Measurements from ENCODE around the gene CYBC1.

Gene CYBC1

GRCh38 chr17:82435601-82436583 is 14.7 kb downstream of the CYBC1 start:
- 0 out of 2 replicates have a peak, but pooled peaks cover under 1% of the 10 kb centered on the region for H3F3A ChIP-seq (ENCODE audit: insufficient read depth, low read length)
- no peak overlapping the region for H3K4me2 ChIP-seq (ENCODE audit: low read length)
- H3K27ac ChIP-seq (ENCODE audit: low read depth, low read length, poor library complexity, severe bottlenecking): no peak overlapping the region
- no peak overlapping the region for H2AFZ ChIP-seq (ENCODE audit: low read length)
- H3K4me1 ChIP-seq (ENCODE audit: insufficient read depth, low read length, severe bottlenecking): peaks cover 22% of the 10 kb centered on the region
- peaks cover 16% of the 10 kb centered on the region; the same call in 1 of the 2 replicates for H3K36me3 ChIP-seq (ENCODE audit: insufficient read depth, low read length)
- no peaks in the 10 kb centered on the region for H3K79me2 ChIP-seq (ENCODE audit: insufficient read depth, low read length)
- H3K9me3 ChIP-seq (ENCODE audit: low read length): no peaks in the 10 kb centered on the region
- no peaks in the 10 kb centered on the region for H4K20me1 ChIP-seq (ENCODE audit: insufficient read depth, low read length)
- H3K9ac ChIP-seq (ENCODE audit: low read length): no peak overlapping the region
- TF ChIP-seq CTCF (IDR thresholded peaks at IDR 0.05; ENCODE audit: low read length) (no peak), EZH2 (IDR thresholded peaks at IDR 0.05; ENCODE audit: borderline replicate concordance, low read length) (no peak)
- no peaks in the 10 kb centered on the region for H3K9me2 ChIP-seq (ENCODE audit: low read depth, low read length)
- no peak overlapping the region for H3K4me3 ChIP-seq (ENCODE audit: low read depth, low read length, poor library complexity, severe bottlenecking)
- no peaks in the 10 kb centered on the region for H3K27me3 ChIP-seq (ENCODE audit: insufficient read depth, low read length)

GRCh38 chr17:82435103-82435502 is 15.4 kb downstream of the CYBC1 start:
- peaks cover 13% of the 10 kb centered on the region; the same call in 1 of the 2 replicates for H3K36me3 ChIP-seq (ENCODE audit: insufficient read depth, low read length)
- TF ChIP-seq CTCF (IDR thresholded peaks at IDR 0.05; ENCODE audit: low read length): no peak
- TF ChIP-seq EZH2 (IDR thresholded peaks at IDR 0.05; ENCODE audit: borderline replicate concordance, low read length): no peak
- no peak overlapping the region for H3K4me2 ChIP-seq (ENCODE audit: low read length)
- no peak overlapping the region for H3K27ac ChIP-seq (ENCODE audit: low read depth, low read length, poor library complexity, severe bottlenecking)
- no peak overlapping the region for H3K9ac ChIP-seq (ENCODE audit: low read length)
- H3K27me3 ChIP-seq (ENCODE audit: insufficient read depth, low read length): no peaks in the 10 kb centered on the region
- no peak overlapping the region for H3K4me3 ChIP-seq (ENCODE audit: low read depth, low read length, poor library complexity, severe bottlenecking)
- H2AFZ ChIP-seq (ENCODE audit: low read length): no peak overlapping the region
- H3F3A ChIP-seq (ENCODE audit: insufficient read depth, low read length): 0 out of 2 replicates have a peak, but pooled peaks cover 5% of the 10 kb centered on the region
- H3K9me3 ChIP-seq (ENCODE audit: low read length): no peaks in the 10 kb centered on the region
- no peaks in the 10 kb centered on the region for H4K20me1 ChIP-seq (ENCODE audit: insufficient read depth, low read length)
- H3K79me2 ChIP-seq (ENCODE audit: insufficient read depth, low read length): no peaks in the 10 kb centered on the region
- H3K4me1 ChIP-seq (ENCODE audit: insufficient read depth, low read length, severe bottlenecking): peaks cover 14% of the 10 kb centered on the region
- no peaks in the 10 kb centered on the region for H3K9me2 ChIP-seq (ENCODE audit: low read depth, low read length)

- Histone ChIP-seq H3K27ac (ENCODE audit: low read depth, low read length, poor library complexity, severe bottlenecking) (no peak overlapping the region), H3K4me2 (ENCODE audit: low read length) (no peak overlapping the region)
These were observed 16.4 kb downstream of the CYBC1 start for GRCh38 chr17:82434216-82434565.

More at GRCh38 chr17:82434216-82434565, 16.4 kb downstream of the CYBC1 start:
- H2AFZ ChIP-seq (ENCODE audit: low read length): no peak overlapping the region
- no peaks in the 10 kb centered on the region for H3K27me3 ChIP-seq (ENCODE audit: insufficient read depth, low read length)
- H3K79me2 ChIP-seq (ENCODE audit: insufficient read depth, low read length): no peaks in the 10 kb centered on the region
- H3K4me1 ChIP-seq (ENCODE audit: insufficient read depth, low read length, severe bottlenecking): peaks cover 18% of the 10 kb centered on the region
- H3K9me3 ChIP-seq (ENCODE audit: low read length): no peaks in the 10 kb centered on the region
- H3K4me3 ChIP-seq (ENCODE audit: low read depth, low read length, poor library complexity, severe bottlenecking): no peak overlapping the region
- TF ChIP-seq EZH2 (IDR thresholded peaks at IDR 0.05; ENCODE audit: borderline replicate concordance, low read length): no peak
- TF ChIP-seq CTCF (IDR thresholded peaks at IDR 0.05; ENCODE audit: low read length): no peak
- H3K9ac ChIP-seq (ENCODE audit: low read length): no peak overlapping the region
- no peaks in the 10 kb centered on the region for H4K20me1 ChIP-seq (ENCODE audit: insufficient read depth, low read length)
- no peaks in the 10 kb centered on the region for H3K9me2 ChIP-seq (ENCODE audit: low read depth, low read length)
- H3K36me3 ChIP-seq (ENCODE audit: insufficient read depth, low read length): peaks cover 5% of the 10 kb centered on the region; the same call in 1 of the 2 replicates
- H3F3A ChIP-seq (ENCODE audit: insufficient read depth, low read length): 0 out of 2 replicates have a peak, but pooled peaks cover 5% of the 10 kb centered on the region

All from OCI-LY1 (cell line).